HG03097 (cell line): ENCODE data around the gene ZFY.

Experiments used
- ATAC-seq: cut with Tn5 transposase; IDR thresholded peaks from one replicate; pipeline ENCODE4 v1.9.1; 2021; ENCODE audit not compliant: unreplicated experiment, low FRiP score

The ZFY gene

DNA sequence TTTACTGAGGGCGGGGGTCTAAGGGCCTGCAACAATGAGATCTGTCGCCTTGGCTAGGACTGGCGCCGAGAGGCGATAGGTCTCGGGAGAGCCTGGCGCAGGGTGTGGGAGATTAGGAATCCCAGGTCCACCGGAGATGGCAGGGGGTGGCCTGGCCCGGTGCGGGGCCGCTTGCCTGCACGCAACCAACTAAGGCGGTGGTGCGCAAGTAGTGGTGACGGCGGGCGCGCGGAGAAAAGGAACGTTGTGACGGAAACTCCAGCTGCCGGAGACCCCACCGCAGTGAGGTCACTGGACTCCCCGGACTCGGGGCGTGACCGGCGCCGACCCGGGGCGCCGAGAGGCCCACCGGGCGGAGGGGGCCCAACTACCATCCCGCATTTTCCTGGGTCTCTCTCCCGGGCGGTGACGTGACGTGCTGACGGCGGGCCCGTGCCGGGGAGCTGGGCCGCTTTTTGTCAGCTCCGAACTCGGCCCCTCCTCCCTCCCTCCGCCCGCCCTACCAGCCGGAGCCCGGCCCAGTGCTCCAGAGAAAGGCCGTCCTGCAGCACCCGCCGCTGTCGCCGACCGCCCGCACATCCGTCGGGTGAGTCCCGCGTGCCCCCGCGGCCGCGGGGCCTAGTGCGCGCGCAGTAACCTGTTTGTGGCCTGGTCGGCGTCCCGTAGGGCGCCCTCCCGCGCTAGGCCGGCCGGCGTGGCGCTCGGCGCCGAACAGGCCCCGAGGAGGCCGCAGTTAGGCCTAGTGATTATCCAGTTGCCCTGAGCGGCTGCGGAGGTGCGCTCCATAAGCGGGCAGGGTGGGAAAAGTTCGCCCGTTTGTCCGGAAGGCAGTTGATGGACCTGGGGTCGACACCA is at the start of gene ZFY:
Gene ZFY, plus strand, starts transcription at position 521 of the 855 bp plus-strand sequence. CDS start 18,556 bp downstream, outside the sequence.
- ATAC-seq: no peak

DNA sequence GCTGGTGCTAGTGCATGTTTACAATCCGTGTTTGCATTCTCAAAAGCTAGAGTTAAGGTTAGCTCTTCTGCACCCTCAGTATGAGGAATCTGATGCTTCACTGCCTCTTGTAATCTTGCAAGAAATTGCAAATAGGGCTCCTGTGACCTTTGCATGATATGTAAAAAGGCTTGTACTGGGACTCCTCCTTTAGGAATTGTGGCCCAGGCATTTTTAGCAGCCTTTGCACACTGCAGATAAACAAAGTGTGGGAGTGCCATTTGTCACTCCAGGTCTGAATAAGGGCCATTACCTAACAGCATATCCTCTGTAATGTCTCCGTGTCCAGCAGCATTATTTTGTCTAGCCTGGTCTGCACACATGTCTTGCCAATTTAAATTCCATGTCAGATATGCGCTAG is 49.3 kb upstream of the ZFY start:
- no peak for ATAC-seq

DNA sequence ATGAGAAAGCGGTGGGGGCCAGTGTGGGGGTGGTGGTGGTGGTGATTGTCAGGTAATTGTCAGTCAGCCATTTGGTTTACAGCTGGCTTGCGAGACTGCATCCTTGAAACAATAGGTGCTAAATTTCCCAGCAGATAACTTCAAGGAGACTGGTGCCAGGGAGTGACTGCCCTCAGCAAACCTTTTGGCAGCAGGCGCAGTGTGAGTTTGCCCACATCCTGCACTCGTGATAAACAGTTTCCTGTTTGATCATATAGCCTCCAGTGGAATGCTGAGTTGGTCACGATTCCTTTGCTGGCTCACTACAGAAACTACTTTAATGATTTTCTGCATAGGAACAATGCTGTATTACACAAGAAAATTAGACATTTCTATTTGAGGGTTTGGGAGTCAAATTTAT is 47.8 kb upstream of the ZFY start:
- no peak for ATAC-seq

DNA sequence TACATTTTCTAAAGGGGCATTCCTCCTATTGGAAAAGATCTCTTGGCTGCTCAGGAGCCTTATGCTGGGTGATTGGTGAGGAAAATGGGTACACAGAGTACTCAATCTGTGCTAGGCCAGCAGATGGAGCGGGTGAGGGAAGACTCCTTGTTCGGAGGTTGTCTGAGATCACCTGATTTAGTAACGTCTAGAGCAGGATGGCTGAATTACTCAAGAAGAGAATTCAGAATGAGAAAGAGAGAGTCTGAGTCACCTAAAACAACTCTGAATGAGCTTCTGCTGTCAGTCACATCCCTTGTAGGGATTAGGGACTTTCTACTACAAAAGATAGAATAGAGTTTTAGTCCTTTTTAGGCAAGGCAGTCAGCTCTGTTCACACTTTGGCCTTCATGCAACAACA is 47.2 kb upstream of the ZFY start:
- ATAC-seq: no peak

DNA sequence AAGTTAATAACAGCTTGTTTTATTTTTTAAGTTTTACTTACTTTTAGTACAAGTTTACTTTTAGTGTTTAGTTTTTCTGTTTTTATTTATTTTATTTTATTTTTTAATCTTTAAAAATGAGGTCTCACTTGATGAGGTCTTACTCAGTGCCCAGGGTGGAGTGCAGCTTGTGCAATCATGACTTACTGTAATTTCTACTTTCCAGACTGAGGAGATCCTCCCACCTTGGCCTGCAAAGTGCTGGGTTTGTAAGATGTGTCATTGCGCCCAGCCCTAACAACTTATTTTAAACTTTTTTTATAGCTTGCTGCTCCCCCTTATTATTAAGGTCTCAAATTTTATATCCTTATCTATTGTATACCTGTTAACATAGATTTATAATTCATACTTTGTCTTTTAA is 41.7 kb upstream of the ZFY start:
- no peak for ATAC-seq

DNA sequence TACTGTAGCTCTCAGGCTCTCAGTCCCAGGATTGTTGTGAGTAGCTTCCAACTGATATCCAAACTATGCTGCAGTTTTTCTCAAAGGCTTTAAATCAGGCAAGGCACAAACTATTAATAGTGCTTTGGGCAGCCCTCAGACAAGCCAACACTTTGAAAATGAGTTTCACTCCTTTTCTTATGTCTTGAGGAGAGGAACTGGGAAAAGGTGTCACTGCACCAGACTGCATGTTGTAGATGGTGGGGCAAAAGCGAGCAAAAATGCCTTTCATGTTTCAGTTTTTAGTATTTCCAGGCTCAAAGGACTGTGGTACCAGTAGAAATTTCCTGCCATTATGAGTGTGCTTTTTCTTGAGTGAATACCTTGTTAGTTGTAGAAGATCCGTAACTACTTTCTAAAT is 39.1 kb upstream of the ZFY start:
- ATAC-seq: no peak

DNA sequence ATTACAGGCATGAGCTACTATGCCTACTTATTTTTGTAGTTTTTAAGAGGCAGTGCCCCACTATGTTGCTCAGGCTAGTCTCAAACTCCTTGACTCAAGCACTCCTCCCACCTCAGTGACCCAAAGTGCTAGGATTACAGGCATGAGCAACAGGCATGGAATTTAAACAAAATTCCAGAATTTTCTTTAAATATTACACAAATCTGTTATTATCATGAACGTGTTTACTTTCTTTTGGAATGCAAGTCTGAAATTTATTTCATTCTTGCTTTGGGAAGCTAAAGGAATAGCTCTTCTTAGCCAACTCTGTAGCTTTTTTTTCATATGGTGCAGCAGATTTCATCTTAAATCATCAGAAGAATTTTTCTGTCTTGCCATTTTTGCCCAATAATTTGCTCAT is 27.8 kb upstream of the ZFY start:
- no peak for ATAC-seq

DNA sequence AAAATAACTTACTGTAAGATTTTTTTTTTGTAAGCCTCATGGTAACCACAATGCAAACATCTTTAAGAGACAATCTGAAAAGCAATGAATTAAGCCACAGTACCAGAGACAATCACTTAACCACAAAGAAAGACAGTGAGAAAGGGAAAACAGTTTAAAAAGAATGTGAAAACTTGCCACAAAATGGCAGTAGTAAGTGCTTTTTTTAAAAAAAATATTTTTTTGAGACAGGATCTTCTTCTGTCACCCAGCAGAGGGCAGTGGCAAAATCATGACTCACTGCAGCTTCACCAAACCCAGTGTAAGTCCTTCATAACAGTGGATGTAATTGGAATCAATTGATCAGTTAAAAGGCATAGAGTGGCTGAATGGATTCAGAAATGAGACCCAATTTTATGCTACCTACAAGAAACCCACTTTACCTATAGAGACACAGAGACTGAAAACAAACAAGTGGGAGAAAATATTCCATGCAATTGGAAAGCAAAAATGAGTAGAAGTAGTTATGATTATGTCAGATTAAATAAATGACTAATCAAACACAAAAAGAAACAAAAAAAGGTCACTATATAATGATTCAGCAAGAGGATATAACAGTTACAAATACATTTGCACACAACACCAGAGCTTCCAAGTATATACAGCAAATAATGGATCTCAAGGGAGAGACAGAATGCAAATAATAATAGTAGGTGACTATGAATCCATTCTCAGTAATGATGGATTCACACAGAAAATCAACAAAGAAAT is 21.9 kb upstream of the ZFY start:
- ATAC-seq: no peak

DNA sequence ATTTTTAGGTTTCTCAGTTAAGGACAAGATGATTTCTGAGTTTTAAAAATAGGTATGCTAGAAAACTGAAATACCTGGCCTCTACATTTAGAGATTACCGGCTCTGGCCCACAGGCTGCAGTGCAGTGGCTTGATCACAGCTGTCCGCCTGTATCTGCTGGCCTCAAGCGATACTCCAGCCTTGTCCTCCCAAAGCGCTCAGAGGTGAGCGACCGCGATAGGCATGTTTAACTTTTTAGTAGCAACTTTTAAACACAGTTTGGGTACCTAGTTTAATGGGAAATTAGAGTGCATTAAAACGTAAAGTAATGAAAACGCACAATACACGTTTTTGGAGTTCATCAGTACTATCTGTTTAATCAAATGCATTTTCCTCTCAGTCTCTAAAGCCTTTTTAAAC is 1.1 kb upstream of the ZFY start:
- ATAC-seq: no peak

DNA sequence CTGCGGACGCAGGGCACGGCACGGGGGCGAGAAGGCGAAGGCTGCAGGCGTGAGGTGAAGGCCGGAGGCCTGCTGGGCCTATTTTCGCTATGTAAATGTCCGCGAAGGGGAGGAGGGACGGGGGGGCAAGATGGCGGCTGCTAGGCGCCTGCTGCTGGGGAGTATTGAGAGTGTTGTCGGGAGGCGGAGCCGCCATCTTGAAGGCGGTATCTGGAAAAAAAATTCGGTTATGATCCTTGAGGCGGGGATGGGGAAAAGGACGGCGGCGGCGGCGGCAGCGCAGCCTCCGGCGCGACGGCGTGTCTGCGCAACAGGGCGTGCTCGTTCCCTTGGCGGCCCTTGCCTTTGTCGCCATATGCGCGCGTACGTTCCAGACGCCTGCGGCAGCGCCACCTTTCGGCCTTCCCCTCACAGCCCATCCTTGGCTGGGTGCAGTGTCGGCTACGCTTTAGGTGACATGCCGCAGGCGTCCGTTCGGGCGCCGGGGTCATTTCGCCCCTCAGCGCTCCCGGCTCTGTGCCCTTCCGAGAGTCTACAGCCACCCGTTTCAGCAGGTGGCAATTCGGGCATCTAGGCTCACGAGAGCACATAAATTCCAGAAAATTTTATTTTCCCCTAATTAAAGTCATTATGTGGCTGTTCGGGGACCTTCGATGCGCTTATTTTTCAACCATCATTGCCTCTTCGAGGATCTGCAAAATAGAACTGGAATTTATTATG is 695 bp downstream of the ZFY start:
- no peak for ATAC-seq

DNA sequence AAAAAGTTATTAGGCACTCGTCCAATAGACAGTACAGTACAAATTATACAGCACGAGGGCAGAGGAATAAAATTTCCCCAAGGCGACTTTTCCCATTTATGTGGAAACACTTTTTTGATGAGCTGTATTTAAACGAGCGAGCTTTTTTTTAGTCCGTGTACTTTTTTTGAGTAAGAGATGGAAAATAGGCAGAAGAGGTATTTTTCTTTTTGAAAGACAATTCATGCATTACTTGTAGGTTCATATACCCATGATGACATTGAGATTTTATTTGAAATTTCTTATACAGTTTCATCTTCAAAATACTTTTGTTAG is 1.2 kb downstream of the ZFY start:
- ATAC-seq: no peak

DNA sequence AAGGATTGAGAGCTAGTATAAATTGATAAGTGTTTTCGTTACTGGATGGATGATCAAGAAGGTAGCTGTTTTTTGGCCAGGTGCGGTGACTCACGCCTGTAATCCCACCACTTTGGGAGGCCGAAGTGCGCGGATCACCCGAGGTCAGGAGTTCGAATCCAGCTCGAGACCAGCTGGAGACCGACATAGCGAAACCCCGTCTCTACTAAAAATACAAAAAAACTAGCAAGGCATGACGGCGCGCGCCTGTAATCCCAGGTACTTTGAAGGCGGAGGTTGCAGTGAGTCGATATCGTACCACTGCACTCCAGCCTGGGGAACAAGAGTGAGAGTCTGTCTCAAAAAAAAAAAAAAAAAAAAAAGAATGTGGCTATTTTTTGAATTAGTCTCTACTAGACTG is 2.0 kb downstream of the ZFY start:
- no peak for ATAC-seq

DNA sequence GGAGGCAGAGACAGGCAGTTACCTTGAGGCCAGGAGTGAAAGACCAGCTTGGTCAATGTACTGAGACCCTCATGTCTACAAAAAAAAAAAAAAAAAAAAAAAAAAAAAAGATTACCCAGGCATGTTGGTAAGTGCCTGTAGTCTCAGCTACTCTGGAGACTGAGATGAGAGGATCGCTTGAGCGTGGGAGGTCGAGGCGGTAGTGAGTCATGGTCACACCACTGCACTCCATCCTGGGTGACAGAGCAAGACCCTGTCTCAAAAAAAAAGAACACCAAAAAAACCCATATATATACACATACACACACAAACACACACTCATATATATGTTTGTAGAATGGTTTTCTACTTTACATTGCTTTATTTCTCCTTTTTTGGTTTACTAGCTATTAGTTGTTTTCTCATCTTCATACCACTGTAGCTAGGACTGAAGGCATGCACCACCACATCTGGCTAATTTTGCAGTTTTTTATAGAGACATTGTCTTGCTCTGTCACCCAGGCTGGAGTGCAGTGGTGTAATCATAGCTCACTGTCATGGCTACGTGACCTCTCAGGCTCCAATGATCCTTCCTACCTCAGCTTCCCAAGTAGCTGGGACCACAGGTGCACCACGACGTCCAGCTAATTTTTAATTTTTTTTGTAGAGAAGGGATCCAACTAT is 14.5 kb downstream of the ZFY start:
- ATAC-seq: no peak

DNA sequence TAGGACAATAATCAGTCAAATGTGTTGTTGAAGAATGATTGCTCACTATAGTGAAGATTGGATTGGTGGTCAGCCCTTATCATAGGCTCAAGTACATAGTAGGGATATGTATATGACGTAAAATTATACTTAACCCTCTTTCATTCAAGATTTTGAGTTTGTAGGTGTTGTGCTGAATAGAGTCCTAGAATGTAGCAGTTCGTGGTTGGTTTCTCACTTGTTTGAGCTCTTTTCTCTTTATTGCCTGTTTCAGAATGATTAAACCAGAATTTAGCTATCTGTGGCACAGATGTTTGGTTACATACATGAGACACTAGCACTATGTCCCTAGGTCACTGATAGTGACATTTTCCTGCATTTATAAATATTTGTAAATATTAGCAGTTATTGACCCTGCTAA is 15.5 kb downstream of the ZFY start:
- ATAC-seq: no peak

DNA sequence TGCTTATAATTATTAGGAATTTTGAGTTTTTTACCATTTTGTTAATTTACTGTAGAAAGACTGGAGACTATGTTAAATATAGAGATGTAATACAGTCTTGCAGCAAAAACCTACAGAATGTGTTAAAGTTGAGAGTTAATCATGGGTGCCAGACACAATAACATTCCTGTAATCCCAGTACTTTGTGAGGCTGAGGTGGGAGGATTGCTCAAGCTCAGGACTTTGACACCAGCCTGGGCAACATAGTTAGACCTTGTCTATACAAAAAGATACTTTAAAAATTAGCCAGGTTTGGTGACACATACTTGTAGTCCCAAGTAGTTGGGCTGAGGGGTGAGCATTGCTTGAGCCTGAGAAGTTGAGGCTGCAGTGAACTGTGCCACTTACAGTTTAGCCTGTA is 17.7 kb downstream of the ZFY start:
- no peak for ATAC-seq

DNA sequence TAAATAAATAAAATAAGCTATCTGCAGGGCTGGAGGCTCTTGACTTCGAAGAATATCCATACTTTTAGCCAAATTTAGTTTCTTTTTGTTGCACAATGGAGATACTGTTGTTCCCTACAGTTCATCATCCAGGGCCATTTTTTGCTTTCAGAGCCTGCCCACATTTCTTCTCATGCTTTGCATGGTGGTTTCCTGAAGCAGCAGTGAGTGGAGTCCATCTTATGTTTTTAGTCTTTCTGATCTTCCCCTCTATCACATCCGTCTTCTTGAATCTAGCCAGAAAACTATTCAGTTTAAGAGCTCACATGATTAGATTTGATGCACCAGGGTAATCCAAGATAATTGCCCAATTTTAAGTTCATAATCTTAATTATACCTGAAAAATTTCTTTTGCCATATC is 19.6 kb downstream of the ZFY start:
- no peak for ATAC-seq

DNA sequence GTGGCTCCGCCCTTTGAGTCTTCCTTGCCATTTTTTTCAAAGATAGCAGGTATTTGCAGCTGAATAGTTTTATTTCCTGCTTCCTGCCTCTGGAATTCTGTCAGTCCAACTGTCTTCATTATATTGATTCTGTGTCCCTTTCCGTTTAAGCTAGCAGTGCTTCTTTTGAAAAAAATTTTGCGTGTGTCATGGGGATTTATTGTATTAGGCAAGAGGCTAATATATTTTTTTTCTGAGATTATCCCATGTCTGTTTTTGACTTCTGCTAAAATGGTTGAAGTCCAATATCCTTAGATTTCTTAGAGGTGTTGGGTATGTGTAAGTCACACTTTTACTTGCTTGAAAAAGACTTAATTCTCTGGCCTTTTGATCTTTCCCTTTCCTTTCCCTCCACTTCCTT is 20.4 kb downstream of the ZFY start:
- ATAC-seq: no peak

DNA sequence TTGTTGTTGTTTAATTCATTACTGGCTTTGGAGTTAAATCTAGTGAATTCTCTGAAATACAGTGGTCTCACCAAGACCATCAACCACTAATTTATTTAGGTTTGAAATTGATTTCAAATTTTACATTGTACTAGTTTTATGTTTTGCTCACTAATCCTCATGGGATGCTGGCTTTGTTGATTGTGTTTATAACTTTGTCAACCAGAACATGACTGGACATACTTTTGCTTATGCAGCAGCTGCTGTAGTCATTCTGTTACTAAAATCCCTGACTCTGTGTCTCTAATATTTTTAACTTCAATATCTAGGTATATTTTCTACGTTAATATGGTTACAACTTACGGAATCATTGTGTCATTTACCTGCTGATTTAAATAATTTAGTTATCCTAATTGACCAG is 26.9 kb downstream of the ZFY start:
- no peak for ATAC-seq

DNA sequence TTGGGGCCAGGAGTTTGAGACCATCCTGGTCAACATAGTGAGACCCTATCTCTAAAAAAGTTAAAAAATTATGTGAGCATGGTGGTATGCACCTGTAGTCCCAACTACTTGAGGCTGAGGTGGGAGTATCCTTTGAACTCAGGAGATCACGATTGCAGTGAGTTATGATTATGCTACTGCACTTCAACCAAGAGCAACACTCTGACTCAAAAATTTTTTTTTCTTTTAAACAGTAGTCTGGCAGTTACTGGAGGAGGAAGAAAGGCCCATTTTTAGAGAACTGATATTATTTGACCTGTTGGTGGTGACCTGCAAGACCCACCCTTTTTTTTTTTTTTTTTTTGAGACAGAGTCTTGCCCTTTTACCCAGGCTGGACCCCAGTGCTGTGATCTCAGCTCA is 29.6 kb downstream of the ZFY start:
- ATAC-seq: no peak

DNA sequence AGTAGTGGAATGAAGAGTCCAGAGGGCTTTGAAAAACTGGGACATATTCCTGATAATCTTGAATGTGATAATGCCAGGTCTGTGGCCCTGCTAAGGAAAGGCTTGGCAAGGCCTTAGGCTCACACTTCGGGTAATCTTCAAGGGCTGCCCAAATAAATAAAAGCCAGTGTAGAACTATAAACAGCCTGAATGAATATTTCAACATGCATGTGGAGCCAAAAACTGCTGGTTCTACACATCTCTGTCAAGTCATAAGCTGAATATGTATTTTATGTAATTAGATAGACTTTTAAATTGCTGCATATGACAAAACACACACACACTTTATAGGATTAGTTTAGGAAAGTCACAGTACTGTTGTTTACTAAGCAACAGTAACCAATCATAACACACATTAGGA is 30.4 kb downstream of the ZFY start:
- no peak for ATAC-seq

DNA sequence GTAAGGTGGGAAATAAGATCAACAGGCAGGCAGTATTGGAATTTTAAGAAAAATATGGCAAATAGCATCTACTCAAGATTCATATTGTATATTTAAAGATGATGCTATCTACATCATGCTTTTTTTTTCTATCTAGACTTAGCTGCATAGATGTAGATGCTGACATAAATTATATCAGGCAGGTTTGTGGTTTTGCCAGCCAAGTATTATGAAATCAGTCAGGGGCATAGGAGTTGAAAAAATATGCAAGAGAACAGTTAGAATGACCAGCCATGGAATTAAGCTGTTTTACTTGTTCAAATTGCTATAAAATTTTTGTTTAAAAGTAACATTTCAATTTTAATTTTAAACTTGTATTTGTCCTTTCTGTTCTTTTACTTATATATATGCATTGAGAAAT is 34.4 kb downstream of the ZFY start:
- ATAC-seq: no peak
